HepG2 (cell line): ENCODE measurements around the gene RBM47. TPM values are rescaled to one million over a fixed set of nuclear protein-coding genes. Genes with fewer than 3 reads are reported as not detected.

ENCODE experiments used
- ATAC-seq: fragments of 200-7000 bp; cut with Tn5 transposase; 3 replicates; pipeline ENCODE4 v1.9.1; 2020; ENCODE audit warnings: mild to moderate bottlenecking, moderate library complexity
- BruUV-seq: library from RNA; stranded (reverse); fragments of 400-500 nt; replicated peaks from 2 replicates; lab custom pipeline; 2021; lab: Mats Ljungman, UMichigan
- CTCF ChIA-PET: fragments of 300-600 bp; formaldehyde crosslinking; extraction: SDS; loops from one replicate; lab custom pipeline; 2021; ENCODE audit warnings: low total read pairs, inconsistent platforms, low intra/inter-chr PET ratio; lab: Yijun Ruan, JAX
- POLR2A ChIA-PET: fragments of 350-600 bp; sonication (Branson Sonifier 250); formaldehyde crosslinking; loops from one replicate; lab custom pipeline; 2020; ENCODE audit warnings: antibody characterized with exemption, inconsistent platforms; lab: Yijun Ruan, JAX
- DNase-seq: peaks from one replicate; pipeline ENCODE4 v3.0.0-alpha.2; 2015; ENCODE audit warnings: low spot score
- FAIRE-seq: peaks from 3 replicates; lab custom pipeline; 2011; peaks lifted over from hg19 to GRCh38; lab: Jason Lieb, UNC
- H2AFZ ChIP-seq: one replicate; pipeline ENCODE4 v1.6.1; 2011; ENCODE audit warnings: low read length, inconsistent platforms
- H3K27ac ChIP-seq: fragments of 300-600 bp; 3 replicates; pipeline ENCODE4 v1.8.0; 2011; ENCODE audit warnings: mixed run types, mild to moderate bottlenecking, mixed read lengths, low read length, inconsistent platforms; ENCODE audit not compliant: insufficient read depth; ENCODE audit errors: extremely low read length
- H3K27me3 ChIP-seq, 2 experiments: fragments of 200-600 bp in 1 of 2; 2 replicates in 1 of 2; 3 replicates in 1 of 2; pipeline versions ENCODE4 v1.6.0 to v1.8.0; 2011; ENCODE audit warnings: low read length in 2 of 2, mild to moderate bottlenecking in 2 of 2, moderate library complexity in 2 of 2, inconsistent platforms in 1 of 2; ENCODE audit not compliant: insufficient read depth in 2 of 2, control insufficient read depth in 1 of 2
- H3K36me3 ChIP-seq, 2 experiments: fragments of 200-600 bp in 1 of 2; replicated peaks in 1 of 2; 2 replicates in 1 of 2; 3 replicates in 1 of 2; pipeline versions ENCODE4 v1.5.1 to v1.8.0; 2011; ENCODE audit warnings: low read length in 2 of 2, inconsistent platforms in 1 of 2; ENCODE audit not compliant: insufficient read depth in 2 of 2, control insufficient read depth in 1 of 2
- H3K4me1 ChIP-seq: 2 replicates; pipeline ENCODE4 v1.5.1; 2012; ENCODE audit warnings: low read length, inconsistent platforms; ENCODE audit not compliant: insufficient read depth
- H3K4me2 ChIP-seq: 2 replicates; pipeline ENCODE4 v1.6.0; 2011; ENCODE audit warnings: low read depth, low read length, inconsistent platforms
- H3K4me3 ChIP-seq, 3 experiments: fragments of 200-600 bp in 1 of 3; sonication (generic), shearing (Covaris generic) in 1 of 3; replicated peaks in 1 of 3; 2 replicates each; pipeline ENCODE4 v1.5.1; 2011 to 2016; ENCODE audit warnings: low read length in 3 of 3, inconsistent platforms in 2 of 3, low read depth in 2 of 3, mild to moderate bottlenecking in 2 of 3, control low read depth in 1 of 3, mixed read lengths in 1 of 3; ENCODE audit not compliant: insufficient read depth in 1 of 3
- H3K79me2 ChIP-seq: one replicate; pipeline ENCODE4 v1.6.1; 2011; ENCODE audit warnings: low read length, inconsistent platforms; ENCODE audit not compliant: insufficient read depth
- H3K9ac ChIP-seq: 2 replicates; pipeline ENCODE4 v1.6.0; 2011; ENCODE audit warnings: mild to moderate bottlenecking, low read depth, low read length, inconsistent platforms; ENCODE audit not compliant: insufficient read depth
- H3K9me3 ChIP-seq: 2 replicates; pipeline ENCODE4 v1.5.1; 2012; ENCODE audit warnings: mild to moderate bottlenecking, low read length
- H4K20me1 ChIP-seq: 2 replicates; pipeline ENCODE4 v1.6.0; 2011; ENCODE audit warnings: inconsistent platforms, mild to moderate bottlenecking, low read length, moderate library complexity; ENCODE audit not compliant: insufficient read depth
- ATF5 ChIP-seq: sonication (generic); formaldehyde crosslinking; IDR thresholded peaks from 2 replicates; pipeline ENCODE4 v1.4.0; 2020; ENCODE audit warnings: mild to moderate bottlenecking, low read depth, missing genetic modification reagents
- BHLHE40 ChIP-seq: IDR thresholded peaks from 2 replicates; pipeline ENCODE4 v1.6.1; 2011; ENCODE audit warnings: low read length, improper control_type of control experiment
- CEBPB ChIP-seq: IDR thresholded peaks from 2 replicates; pipeline ENCODE4 v1.6.1; 2011; ENCODE audit warnings: low read depth, low read length, improper control_type of control experiment, borderline replicate concordance
- DR1 ChIP-seq: sonication (generic); formaldehyde crosslinking; IDR thresholded peaks from 2 replicates; pipeline ENCODE4 v1.8.0; 2021; ENCODE audit warnings: mild to moderate bottlenecking, missing genetic modification reagents, inconsistent platforms
- ELF1 ChIP-seq: sonication (generic); formaldehyde crosslinking; IDR thresholded peaks from 2 replicates; pipeline ENCODE4 v1.4.0; 2020; ENCODE audit warnings: missing genetic modification reagents
- GATA4 ChIP-seq: sonication (generic); IDR thresholded peaks from 2 replicates; pipeline ENCODE4 v1.6.1; 2016; ENCODE audit warnings: antibody characterized with exemption, low read depth, borderline replicate concordance
- MXI1 ChIP-seq: IDR thresholded peaks from 3 replicates; pipeline ENCODE4 v1.6.1; 2012; ENCODE audit warnings: low read depth, low read length, inconsistent platforms, borderline replicate concordance
- TBL1XR1 ChIP-seq: fragments of 150-350 bp; IDR thresholded peaks from 2 replicates; pipeline ENCODE4 v1.6.1; 2014; ENCODE audit warnings: borderline replicate concordance, low read length; ENCODE audit not compliant: partially characterized antibody
- TEF ChIP-seq: sonication (generic); formaldehyde crosslinking; IDR thresholded peaks from 2 replicates; pipeline ENCODE4 v1.5.0; 2020; ENCODE audit warnings: missing genetic modification reagents
- TIGD3 ChIP-seq: sonication (generic); formaldehyde crosslinking; IDR thresholded peaks from 2 replicates; pipeline ENCODE4 v1.5.1; 2020; ENCODE audit warnings: mild to moderate bottlenecking, missing genetic modification reagents, borderline replicate concordance
- XRCC5 ChIP-seq: fragments of 200-400 bp; formaldehyde crosslinking; optimal IDR thresholded peaks from 2 replicates; pipeline ENCODE3; 2017; ENCODE audit warnings: mild to moderate bottlenecking, low read length
- ZMAT3 ChIP-seq: sonication (generic); formaldehyde crosslinking; conservative IDR thresholded peaks from 2 replicates; pipeline ENCODE4 v1.7.0; 2021; ENCODE audit warnings: missing genetic modification reagents
- ZNF33B ChIP-seq: sonication (generic); formaldehyde crosslinking; IDR thresholded peaks from 2 replicates; pipeline ENCODE4 v1.5.1; 2020; ENCODE audit warnings: mild to moderate bottlenecking, missing genetic modification reagents
- ZNF44 ChIP-seq: sonication (generic); formaldehyde crosslinking; IDR thresholded peaks from 2 replicates; pipeline ENCODE4 v1.5.1; 2020; ENCODE audit warnings: mild to moderate bottlenecking, missing genetic modification reagents
- ZNF607 ChIP-seq: sonication (generic); formaldehyde crosslinking; IDR thresholded peaks from 2 replicates; pipeline ENCODE4 v1.5.1; 2020; ENCODE audit warnings: missing genetic modification reagents, mild to moderate bottlenecking, borderline replicate concordance
- ZNF652 ChIP-seq: IDR thresholded peaks from 2 replicates; pipeline ENCODE4 v1.6.1; 2016; ENCODE audit warnings: low read depth, borderline replicate concordance
- whole genome bisulfite sequencing: methylation state at CpG from one replicate; pipeline ENCODE4 v1.1.6; 2017; ENCODE audit warnings: low lambda C conversion rate; 5-methylcytosine and 5-hydroxymethylcytosine counted together
- in situ Hi-C: cut with HindIII; loops from 2 replicates; pipeline ENCODE4 v1.10.0; 2017; ENCODE audit warnings: low pct_unique_long_range_greater_than_20kb; ENCODE audit not compliant: extremely low pct_ligation_motif_present
- intact Hi-C: fragments of 100-400 bp; cut with micrococcal nuclease; formaldehyde crosslinking; loops from one replicate; pipeline ENCODE4 v1.10.0; 2022; ENCODE audit not compliant: unreplicated experiment
- polyA plus RNA-seq, 8 experiments: library from polyadenylated mRNA; depleted of rRNA in 3 of 8; stranded (reverse) in 7 of 8; unstranded in 1 of 8; fragments of >200 nt; fragmentation: Illumina TruSeq in 4 of 8; extraction: Trizol in 4 of 8; gene quantifications; 2 replicates each; pipeline versions ENCODE4 v1.2.1 to v1.2.3, GENCODE V29; 2011 to 2016; ENCODE audit warnings: low read depth in 4 of 8, missing spikeins in 1 of 8, mixed read lengths in 1 of 8; ENCODE audit not compliant: insufficient read depth in 1 of 8
- total RNA-seq, 5 experiments: library from RNA; depleted of rRNA; stranded (reverse); fragments of >200 nt; fragmentation: Illumina TruSeq; extraction: Trizol; gene quantifications; 2 replicates each; pipeline ENCODE4 v1.2.3, GENCODE V29; 2016; ENCODE audit warnings: low read depth in 1 of 5

RBM47 gene
- total and polyA plus RNA-seq, 2 of the 13 experiments (the other 11 are each of a cell fraction or from before 2014, with no cell fraction given): 1.2 to 2.5 TPM

- no peaks in the 10 kb centered on the region for H4K20me1 ChIP-seq
- no peak overlapping the region for H3K27ac ChIP-seq
- no peaks in the 10 kb centered on the region for H3K36me3 ChIP-seq
- ATAC-seq: peak; percentile 24; the same call in 2 of the 3 replicates
- peak overlapping the region; percentile 48 for H3K4me2 ChIP-seq
- no peaks in the 10 kb centered on the region for H3K9me3 ChIP-seq
- H3K9ac ChIP-seq: no peak overlapping the region
- FAIRE-seq: no peak
- CTCF ChIA-PET: no interaction called here
- H3K79me2 ChIP-seq: no peaks in the 10 kb centered on the region
- 0 out of 5 replicates have a peak, but pooled peaks cover 0 to 6% of the 10 kb centered on the region in 2 experiments for H3K27me3 ChIP-seq
- DNase-seq: no peak
- H3K4me3 ChIP-seq: no peak overlapping the region
- H2AFZ ChIP-seq: no peak overlapping the region
- intact Hi-C loops: no loop called here
- H3K4me1 ChIP-seq: peaks cover 24% of the 10 kb centered on the region
- TF ChIP-seq BHLHE40 (no peak), ZNF652 (peak; percentile 13; the same call in 1 of the 2 replicates), ELF1 (CRISPR knock-in tag) (no peak; the same call in 1 of the 2 replicates), ZNF44 (CRISPR knock-in tag) (no peak)
- TF ChIP-seq, all 625 proteins: peak for 1
- WGBS: 8% methylated on average over 4 of the region's 4 CpGs
- POLR2A ChIA-PET: interaction anchor here (0.8 to 1.5 kb wide), 2 partner anchors 9 to 23 kb away, joined by 3 to 7 read pairs; no protein-coding TSS in a partner anchor
- no TSS peak for BruUV-seq
- in situ Hi-C loops: no loop called here
These were observed 234.3 kb downstream of the RBM47 start for GRCh38 chr4:40395166-40395900.

DNA sequence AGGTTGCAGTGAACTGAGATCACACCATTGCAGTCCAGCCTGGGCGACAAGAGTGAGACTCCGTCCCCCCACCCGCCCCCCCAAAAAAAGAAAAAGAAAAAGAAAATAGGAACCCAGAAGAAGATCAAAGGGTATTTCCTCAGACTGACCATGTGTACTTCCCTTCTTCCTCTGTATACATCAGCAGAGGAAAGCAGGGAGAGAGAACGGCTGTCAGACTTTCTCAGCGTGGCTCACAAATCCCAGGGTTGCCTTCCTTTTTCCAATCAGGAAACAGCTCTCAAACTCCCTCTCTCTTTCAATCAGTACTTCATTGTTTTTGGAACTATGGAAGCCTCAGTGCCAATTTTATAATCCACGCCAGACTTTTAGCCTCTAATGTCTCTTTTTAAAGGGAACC, 235.4 kb downstream of the RBM47 start:
- intact Hi-C loops: no loop called here
- Histone ChIP-seq H3K4me2 (peak overlapping the region; percentile 12; the same call in 1 of the 2 replicates), H3K9ac (no peak overlapping the region), H3K4me1 (peaks cover 24% of the 10 kb centered on the region), H3K4me3 (no peak overlapping the region), H4K20me1 (no peaks in the 10 kb centered on the region), H3K27ac (no peak overlapping the region), H3K27me3 (0 out of 5 replicates have a peak, but pooled peaks cover 0 to 8% of the 10 kb centered on the region in 2 experiments), H3K9me3 (no peaks in the 10 kb centered on the region), H2AFZ (peak overlapping the region; percentile 15), H3K79me2 (no peaks in the 10 kb centered on the region), H3K36me3 (no peaks in the 10 kb centered on the region)
- FAIRE-seq (no peak), DNase-seq (no peak), ATAC-seq (no peak)
- BruUV-seq: no TSS peak
- CTCF ChIA-PET: no interaction called here
- POLR2A ChIA-PET: no interaction called here
- 48% methylated on average over 6 of the region's 6 CpGs for WGBS
- in situ Hi-C loops: no loop called here
- no peak for TF ChIP-seq ZMAT3 (CRISPR knock-in tag)
- TF ChIP-seq ZNF33B (CRISPR knock-in tag): no peak
- TF ChIP-seq TBL1XR1: no peak
- TF ChIP-seq TEF (CRISPR knock-in tag): no peak
- no peak for TF ChIP-seq ZNF607
- no peak for TF ChIP-seq XRCC5
- no peak for TF ChIP-seq ATF5 (CRISPR knock-in tag)
- TF ChIP-seq MXI1: no peak
- no peak for TF ChIP-seq TIGD3 (CRISPR knock-in tag)
- no peak for TF ChIP-seq DR1 (CRISPR knock-in tag)
- no peak for TF ChIP-seq GATA4
- TF ChIP-seq CEBPB: no peak
